ENCODE measurements around the gene CEMP1. TPM values are rescaled to one million over a fixed set of nuclear protein-coding genes. Genes with fewer than 3 reads are reported as not detected.

The CEMP1 gene
- total and polyA plus RNA-seq, 10 of the 15 experiments (the other 5 are each of a cell fraction or from before 2014, with no cell fraction given): 0.05 to 8.2 (median 1.5) TPM; not detected in 5

DNA sequence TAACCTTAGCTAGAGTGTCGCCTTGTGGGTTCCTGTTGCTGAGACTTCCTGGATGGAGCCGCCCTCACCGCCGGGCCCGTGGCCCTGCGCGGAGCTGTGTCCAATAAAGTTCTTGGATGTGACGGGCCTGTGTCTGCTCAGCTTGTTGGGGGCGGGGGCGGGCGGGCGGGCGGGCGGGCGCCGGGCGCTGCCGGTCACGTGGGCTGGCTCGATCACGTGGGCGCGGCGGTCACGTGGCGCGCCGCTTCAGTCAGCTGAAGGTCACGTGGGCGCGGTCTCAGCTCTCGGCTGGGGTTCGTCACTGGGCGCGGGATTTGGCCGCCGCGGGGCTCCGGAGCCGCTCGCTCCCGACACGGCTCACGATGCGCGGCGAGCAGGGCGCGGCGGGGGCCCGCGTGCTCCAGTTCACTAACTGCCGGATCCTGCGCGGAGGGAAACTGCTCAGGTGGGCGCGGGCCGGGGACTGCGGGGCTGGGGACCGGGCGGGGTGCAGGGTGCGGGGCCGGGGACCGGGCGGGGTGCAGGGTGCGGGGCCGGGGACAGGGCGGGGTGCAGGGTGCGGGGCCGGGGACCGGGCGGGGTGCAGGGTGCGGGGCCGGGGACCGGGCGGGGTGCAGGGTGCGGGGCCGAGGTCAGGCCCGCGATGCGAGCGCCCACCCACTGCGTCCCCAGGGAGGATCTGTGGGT is 11.0 kb downstream of the CEMP1 start, which contains the start of gene AMDHD2 (continued):
- TF ChIP-seq TCF7 (IDR thresholded peaks at IDR 0.05; ENCODE audit: borderline replicate concordance): no peak
- no peak for TF ChIP-seq ETV6 (conservative IDR thresholded peaks at IDR 0.05 in 1 of 2, IDR thresholded peaks at IDR 0.05 in 1 of 2; ENCODE audit: borderline replicate concordance in 1 of 2, low read depth in 1 of 2)
- no peak for TF ChIP-seq SMC3 (IDR thresholded peaks at IDR 0.05; ENCODE audit: borderline replicate concordance, low read length)
- TF ChIP-seq, protein P1, sequence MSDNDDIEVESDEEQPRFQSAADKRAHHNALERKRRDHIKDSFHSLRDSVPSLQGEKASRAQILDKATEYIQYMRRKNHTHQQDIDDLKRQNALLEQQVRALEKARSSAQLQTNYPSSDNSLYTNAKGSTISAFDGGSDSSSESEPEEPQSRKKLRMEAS (IDR thresholded peaks at IDR 0.05; ENCODE audit: low read depth, low read length): peak; percentile 98
- TF ChIP-seq GABPA (IDR thresholded peaks at IDR 0.05; ENCODE audit: low read depth): no peak
- TF ChIP-seq WRNIP1 (IDR thresholded peaks at IDR 0.05; ENCODE audit: borderline replicate concordance, low read depth, low read length): no peak
- TF ChIP-seq, protein P2, sequence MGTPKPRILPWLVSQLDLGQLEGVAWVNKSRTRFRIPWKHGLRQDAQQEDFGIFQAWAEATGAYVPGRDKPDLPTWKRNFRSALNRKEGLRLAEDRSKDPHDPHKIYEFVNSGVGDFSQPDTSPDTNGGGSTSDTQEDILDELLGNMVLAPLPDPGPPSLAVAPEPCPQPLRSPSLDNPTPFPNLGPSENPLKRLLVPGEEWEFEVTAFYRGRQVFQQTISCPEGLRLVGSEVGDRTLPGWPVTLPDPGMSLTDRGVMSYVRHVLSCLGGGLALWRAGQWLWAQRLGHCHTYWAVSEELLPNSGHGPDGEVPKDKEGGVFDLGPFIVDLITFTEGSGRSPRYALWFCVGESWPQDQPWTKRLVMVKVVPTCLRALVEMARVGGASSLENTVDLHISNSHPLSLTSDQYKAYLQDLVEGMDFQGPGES (IDR thresholded peaks at IDR 0.05): peak; percentile 59; the same call in 1 of the 2 replicates
- no peak for TF ChIP-seq EZH2 (IDR thresholded peaks at IDR 0.05; ENCODE audit: borderline replicate concordance, control insufficient read depth, low read depth, low read length)
- TF ChIP-seq KLF5 (IDR thresholded peaks at IDR 0.05; ENCODE audit: partially characterized antibody): no peak
- TF ChIP-seq, protein P3, sequence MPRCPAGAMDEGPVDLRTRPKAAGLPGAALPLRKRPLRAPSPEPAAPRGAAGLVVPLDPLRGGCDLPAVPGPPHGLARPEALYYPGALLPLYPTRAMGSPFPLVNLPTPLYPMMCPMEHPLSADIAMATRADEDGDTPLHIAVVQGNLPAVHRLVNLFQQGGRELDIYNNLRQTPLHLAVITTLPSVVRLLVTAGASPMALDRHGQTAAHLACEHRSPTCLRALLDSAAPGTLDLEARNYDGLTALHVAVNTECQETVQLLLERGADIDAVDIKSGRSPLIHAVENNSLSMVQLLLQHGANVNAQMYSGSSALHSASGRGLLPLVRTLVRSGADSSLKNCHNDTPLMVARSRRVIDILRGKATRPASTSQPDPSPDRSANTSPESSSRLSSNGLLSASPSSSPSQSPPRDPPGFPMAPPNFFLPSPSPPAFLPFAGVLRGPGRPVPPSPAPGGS (IDR thresholded peaks at IDR 0.05; ENCODE audit: borderline replicate concordance, insufficient read depth, low read depth, low read length, poor library complexity, severe bottlenecking): peak; percentile 98
- no peak for TF ChIP-seq JUND (IDR thresholded peaks at IDR 0.05; ENCODE audit: low read depth, low read length)
- peak; percentile 91 for TF ChIP-seq RELA (IDR thresholded peaks at IDR 0.05; ENCODE audit: borderline replicate concordance, partially characterized antibody)
- TF ChIP-seq SREBF1 (IDR thresholded peaks at IDR 0.05; ENCODE audit: low read length): no peak
- peak; percentile 88 for TF ChIP-seq PAX5 (IDR thresholded peaks at IDR 0.05; ENCODE audit: borderline replicate concordance, low read depth, low read length)
- TF ChIP-seq, protein P4, sequence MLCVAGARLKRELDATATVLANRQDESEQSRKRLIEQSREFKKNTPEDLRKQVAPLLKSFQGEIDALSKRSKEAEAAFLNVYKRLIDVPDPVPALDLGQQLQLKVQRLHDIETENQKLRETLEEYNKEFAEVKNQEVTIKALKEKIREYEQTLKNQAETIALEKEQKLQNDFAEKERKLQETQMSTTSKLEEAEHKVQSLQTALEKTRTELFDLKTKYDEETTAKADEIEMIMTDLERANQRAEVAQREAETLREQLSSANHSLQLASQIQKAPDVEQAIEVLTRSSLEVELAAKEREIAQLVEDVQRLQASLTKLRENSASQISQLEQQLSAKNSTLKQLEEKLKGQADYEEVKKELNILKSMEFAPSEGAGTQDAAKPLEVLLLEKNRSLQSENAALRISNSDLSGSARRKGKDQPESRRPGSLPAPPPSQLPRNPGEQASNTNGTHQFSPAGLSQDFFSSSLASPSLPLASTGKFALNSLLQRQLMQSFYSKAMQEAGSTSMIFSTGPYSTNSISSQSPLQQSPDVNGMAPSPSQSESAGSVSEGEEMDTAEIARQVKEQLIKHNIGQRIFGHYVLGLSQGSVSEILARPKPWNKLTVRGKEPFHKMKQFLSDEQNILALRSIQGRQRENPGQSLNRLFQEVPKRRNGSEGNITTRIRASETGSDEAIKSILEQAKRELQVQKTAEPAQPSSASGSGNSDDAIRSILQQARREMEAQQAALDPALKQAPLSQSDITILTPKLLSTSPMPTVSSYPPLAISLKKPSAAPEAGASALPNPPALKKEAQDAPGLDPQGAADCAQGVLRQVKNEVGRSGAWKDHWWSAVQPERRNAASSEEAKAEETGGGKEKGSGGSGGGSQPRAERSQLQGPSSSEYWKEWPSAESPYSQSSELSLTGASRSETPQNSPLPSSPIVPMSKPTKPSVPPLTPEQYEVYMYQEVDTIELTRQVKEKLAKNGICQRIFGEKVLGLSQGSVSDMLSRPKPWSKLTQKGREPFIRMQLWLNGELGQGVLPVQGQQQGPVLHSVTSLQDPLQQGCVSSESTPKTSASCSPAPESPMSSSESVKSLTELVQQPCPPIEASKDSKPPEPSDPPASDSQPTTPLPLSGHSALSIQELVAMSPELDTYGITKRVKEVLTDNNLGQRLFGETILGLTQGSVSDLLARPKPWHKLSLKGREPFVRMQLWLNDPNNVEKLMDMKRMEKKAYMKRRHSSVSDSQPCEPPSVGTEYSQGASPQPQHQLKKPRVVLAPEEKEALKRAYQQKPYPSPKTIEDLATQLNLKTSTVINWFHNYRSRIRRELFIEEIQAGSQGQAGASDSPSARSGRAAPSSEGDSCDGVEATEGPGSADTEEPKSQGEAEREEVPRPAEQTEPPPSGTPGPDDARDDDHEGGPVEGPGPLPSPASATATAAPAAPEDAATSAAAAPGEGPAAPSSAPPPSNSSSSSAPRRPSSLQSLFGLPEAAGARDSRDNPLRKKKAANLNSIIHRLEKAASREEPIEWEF (IDR thresholded peaks at IDR 0.05; ENCODE audit: insufficient replicate concordance, low read depth, low read length): no peak
- TF ChIP-seq, protein P5, sequence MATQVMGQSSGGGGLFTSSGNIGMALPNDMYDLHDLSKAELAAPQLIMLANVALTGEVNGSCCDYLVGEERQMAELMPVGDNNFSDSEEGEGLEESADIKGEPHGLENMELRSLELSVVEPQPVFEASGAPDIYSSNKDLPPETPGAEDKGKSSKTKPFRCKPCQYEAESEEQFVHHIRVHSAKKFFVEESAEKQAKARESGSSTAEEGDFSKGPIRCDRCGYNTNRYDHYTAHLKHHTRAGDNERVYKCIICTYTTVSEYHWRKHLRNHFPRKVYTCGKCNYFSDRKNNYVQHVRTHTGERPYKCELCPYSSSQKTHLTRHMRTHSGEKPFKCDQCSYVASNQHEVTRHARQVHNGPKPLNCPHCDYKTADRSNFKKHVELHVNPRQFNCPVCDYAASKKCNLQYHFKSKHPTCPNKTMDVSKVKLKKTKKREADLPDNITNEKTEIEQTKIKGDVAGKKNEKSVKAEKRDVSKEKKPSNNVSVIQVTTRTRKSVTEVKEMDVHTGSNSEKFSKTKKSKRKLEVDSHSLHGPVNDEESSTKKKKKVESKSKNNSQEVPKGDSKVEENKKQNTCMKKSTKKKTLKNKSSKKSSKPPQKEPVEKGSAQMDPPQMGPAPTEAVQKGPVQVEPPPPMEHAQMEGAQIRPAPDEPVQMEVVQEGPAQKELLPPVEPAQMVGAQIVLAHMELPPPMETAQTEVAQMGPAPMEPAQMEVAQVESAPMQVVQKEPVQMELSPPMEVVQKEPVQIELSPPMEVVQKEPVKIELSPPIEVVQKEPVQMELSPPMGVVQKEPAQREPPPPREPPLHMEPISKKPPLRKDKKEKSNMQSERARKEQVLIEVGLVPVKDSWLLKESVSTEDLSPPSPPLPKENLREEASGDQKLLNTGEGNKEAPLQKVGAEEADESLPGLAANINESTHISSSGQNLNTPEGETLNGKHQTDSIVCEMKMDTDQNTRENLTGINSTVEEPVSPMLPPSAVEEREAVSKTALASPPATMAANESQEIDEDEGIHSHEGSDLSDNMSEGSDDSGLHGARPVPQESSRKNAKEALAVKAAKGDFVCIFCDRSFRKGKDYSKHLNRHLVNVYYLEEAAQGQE (IDR thresholded peaks at IDR 0.05; ENCODE audit: low read depth, low read length): no peak
- peak; percentile 41 for TF ChIP-seq MEF2B (IDR thresholded peaks at IDR 0.05; ENCODE audit: partially characterized antibody, poor library complexity, severe bottlenecking)
